HG02938 (cell line): ENCODE data around the gene CDC42BPB.

Experiments
- ATAC-seq: cut with Tn5 transposase; IDR thresholded peaks from one replicate; pipeline ENCODE4 v1.9.1; 2021; ENCODE audit warnings: mild to moderate bottlenecking, moderate library complexity; ENCODE audit not compliant: unreplicated experiment

The CDC42BPB gene

GRCh38 chr14:102883089-102883541 is 174.2 kb downstream of the CDC42BPB start:
- ATAC-seq: no peak
